Activated T-cell treated with anti-CD3 and anti-CD28 coated beads for 4 hours (primary cell): Measurements from ENCODE around the gene S100A16.

ENCODE experiments used
- DNase-seq: peaks from one replicate; pipeline ENCODE4 v3.0.0-alpha.2; 2020

S100A16 gene

DNA sequence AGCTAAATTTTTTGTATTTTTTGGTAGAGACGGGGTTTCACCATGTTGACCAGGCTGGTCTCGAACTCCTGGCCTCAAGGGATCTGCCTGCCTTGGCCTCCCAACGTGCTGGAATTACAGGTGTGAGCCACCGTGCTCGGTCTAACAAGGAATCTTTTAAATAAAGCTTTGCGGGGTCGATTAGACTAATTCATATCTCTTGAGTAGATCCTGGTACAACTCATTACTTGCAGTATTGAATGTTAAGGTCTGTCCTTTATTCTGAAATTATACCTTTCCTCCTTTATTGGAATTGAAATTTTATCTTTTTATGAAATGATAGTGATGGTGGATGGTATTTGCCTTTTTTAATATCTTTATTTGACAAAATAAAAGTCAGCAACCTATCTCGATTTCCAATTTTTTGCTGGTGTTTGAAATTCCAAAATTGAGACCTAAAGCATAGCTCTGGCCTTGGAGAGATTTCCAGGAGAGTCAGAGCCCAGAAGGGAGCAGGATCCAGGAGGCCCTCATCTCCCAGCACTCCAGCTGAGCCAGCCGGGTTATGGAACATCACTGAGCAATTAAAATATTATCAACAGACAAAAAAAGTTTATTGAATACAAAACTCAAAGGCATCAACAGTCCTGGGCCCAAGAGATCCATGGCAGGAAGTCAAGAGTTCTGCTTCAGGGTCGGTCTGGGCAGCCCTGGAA, 52.0 kb downstream of the S100A16 start:
- DNase-seq: no peak

DNA sequence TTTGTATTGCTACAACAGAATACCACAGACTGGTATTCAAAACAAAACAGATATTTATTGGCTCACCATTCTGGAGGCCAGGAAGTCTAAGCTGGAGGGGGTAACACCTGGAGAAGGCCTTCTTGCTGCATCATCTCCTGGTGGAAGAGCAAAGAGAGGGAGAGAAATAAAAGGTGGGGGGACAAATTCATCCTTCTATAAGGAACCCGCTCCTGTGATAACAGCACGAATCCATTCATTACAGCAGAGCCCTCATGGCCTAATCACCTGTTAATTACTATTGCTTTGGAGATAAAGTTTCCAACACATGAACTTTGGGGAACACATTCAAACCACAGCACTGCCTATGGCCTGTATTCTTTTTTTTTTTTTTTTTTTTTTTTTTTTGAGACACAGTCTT, 52.7 kb downstream of the S100A16 start:
- no peak for DNase-seq

DNA sequence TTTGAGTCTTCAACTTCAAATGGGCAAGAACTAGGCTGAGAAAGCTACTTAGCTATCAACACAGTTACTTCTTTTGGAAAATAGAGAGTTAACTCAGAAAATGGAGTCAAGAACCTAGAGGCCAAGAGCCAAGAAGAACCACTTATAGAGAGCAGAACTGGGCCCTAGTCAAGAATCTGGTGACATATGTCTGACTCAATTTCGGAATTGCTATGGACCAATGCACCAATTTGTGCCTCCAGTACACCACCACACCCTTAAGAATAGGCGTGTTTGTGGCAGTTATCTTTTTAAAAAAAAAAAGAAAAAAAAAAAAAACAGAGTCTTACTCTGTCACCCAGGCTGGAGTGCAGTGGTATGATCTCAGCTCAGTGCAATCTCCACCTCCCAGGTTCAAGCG, 55.1 kb downstream of the S100A16 start:
- DNase-seq: no peak
